LHCN-M2 (cell line): Measurements from ENCODE around the gene ARHGAP10. TPM values are rescaled to one million over a fixed set of nuclear protein-coding genes. Genes with fewer than 3 reads are reported as not detected.

Experiments
- DNase-seq: peaks from one replicate; pipeline ENCODE4 v3.0.0-alpha.2; 2012; ENCODE audit warnings: low read depth
- total RNA-seq: library from RNA; depleted of rRNA; stranded (reverse); fragments of >200 nt; gene quantifications from 2 replicates; pipeline ENCODE4 v1.2.3, GENCODE V29; 2014

The ARHGAP10 gene
- total RNA-seq, 1 experiment from 2014 or later: 28.9 TPM

DNA sequence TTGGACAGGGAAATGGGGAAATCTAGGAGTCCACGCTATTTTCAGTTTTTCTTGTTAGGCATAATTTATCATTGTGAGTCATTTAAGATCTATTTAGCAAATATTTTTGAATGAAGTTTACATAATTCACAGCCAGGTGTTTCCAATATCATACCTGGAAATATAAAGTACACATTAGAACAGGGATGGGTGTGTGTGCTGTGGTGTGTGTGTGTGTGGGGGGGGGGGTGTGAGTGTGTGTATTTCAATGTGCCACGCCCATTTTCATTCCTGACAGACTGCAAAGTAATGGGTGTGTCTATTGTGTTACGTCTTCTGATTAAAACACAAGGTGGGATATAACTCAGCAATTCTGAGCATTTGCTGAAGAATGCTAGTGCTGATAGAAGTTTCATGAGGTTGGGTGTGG, 33.2 kb downstream of the ARHGAP10 start:
- no peak for DNase-seq

DNA sequence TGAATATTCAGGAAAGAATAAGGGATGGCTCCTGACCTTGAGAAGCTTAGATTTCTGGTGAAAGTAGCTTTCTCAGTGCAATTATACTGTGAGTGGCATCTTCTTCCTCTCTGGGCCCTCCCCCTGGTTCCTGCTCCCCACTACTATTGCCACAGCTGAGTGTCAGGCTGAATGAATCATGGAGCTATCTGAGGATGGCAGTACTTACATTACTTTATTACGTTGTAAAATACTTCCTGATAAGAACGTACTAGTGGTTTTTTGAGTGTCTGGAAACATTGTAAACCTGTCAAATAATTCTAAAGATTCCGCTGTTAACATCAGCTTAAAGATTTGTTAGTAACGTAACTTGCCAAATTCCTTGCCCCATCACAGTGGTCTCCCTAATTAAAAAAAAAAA, 36.2 kb downstream of the ARHGAP10 start:
- DNase-seq: peak; percentile 80

DNA sequence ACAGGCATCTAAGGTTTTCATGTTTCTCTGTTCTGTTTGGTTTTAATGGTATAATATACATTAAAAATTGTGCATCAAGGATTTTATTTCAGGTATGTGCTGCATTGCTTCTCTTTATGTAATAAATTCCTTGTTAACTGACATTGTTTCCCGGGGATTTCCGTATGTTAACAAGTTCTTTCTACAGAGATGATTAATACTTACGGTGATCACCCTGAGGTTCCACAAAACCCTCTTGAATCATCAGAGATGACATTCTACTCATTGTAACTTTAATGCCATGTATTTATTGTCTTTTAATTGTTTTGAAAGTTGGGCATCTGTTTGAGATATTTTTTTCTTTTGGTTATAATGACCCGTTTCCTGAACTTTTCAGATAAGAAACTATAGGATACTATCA, 37.5 kb downstream of the ARHGAP10 start:
- DNase-seq: no peak

DNA sequence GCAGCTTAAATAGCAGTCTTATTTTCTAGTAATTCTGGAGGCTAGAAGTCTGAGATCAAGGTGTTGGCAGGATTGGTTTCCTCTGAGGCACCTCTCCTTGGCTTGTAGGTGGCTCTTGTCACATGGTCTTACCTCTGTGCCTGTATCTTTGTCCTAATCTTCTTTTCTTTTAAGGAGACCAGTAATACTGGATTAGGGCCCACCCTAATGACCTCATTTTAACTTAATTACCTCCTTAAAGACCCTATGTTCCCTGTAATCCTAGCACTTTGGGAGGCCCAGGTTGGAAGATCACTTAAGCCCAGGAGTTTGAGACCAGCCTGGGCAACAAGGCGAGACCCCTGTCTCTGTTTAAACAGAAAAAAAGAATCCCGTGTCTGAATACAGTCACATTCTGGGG, 38.9 kb downstream of the ARHGAP10 start:
- DNase-seq: no peak

DNA sequence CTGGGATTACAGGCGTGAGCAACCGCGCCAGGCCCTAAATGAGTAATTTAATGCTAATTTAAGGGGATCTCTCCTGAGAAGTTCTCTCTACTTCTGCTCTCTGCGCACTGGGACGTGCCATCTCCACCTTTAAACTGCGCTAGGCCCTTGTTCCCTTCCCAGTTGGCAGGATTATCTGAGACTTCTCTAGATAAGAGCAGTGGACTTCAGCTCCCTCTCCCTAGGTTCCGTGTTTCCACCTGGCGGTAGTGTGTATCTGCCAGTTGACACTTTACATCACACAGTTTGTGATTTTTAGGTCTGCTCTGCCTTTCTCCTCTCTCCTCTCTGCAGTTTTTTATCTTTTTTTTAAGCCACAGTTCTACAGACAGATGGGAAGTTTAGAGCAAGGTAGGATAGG, 40.2 kb downstream of the ARHGAP10 start:
- no peak for DNase-seq

DNA sequence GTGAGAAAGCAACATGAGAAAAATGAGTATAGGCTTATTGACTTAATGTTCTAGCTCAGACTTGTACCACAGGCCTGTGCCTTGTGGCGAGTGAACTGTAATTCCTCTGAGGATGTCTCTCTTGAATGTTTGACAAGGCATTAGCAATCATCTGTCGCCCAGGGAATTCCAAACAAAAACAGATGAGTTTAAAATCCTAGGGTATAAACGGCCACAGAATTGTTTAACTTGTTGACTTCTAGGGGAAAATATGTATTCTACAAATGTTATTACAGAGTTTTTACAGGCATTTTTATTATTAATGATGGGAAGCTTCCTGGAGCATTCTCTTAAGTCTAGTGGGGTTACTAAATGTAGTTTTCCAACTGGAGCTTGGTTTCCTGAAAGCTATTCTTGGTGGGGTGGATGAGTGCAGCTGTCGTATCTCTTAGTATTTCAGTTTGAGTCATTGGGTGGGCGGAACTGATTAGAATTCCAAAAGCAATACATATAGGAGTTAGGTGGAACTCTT, 40.6 kb downstream of the ARHGAP10 start:
- peak; percentile 95 for DNase-seq

DNA sequence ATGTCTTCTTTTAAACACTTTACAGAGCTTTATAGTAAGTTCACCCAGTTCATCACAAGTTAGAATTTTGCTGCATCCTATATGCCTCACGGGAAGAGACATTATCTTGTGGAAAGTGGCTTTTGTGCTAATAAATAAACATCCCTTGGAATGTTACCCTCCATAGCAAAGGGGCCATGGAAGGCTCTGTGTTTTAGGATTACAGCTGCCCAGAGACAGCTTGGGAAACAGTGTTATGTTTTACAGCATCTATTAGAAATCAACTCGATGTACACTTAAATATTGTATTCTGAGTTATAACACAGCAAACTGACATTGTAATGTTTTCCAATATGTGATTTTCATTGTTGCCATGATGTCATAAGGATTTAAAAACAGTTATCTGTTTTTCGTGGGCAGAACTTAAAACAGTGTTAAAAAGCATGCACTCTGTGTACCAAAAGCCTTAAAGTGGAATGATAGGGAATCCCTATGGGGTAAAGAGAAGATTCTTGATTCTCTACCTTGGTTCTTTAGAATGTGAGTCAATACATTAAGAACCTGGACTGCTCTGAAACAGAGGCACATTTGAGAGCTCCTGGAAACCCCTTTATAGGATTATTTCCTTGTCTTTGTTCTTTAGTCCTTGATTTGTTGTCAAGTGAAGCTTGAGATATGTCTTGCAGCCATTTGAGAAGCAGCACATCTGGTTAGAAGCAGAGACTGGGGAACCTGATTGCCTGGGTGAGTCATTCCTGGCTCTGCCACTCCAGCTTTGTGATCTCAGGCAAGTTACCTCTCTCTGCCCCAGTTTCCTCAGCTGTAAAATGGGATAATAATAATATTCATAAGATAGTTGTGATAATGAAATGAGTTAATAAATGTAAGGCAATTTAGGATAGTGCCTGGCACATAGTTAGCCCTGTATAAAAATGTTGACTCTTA, 41.6 kb downstream of the ARHGAP10 start:
- DNase-seq: peak; percentile 76

DNA sequence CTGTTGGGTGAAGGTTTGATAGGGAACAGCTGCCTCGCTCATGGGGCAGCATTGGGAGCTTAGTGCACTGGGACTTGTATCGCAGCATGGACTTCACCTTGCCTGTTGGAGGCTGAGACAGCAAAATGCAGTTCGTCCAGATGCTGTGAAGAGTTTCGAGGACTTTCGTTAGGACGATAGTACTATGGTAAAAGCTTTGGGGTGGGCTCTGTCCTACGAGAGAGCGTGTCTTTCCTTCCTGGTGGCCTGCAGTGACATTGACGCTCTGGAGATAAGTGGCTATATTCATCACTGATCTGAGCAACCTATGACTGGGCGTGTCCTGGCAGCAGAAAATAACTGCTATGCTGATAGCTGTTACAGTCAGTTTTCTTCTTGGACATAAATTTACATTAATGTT, 44.8 kb downstream of the ARHGAP10 start:
- no peak for DNase-seq

DNA sequence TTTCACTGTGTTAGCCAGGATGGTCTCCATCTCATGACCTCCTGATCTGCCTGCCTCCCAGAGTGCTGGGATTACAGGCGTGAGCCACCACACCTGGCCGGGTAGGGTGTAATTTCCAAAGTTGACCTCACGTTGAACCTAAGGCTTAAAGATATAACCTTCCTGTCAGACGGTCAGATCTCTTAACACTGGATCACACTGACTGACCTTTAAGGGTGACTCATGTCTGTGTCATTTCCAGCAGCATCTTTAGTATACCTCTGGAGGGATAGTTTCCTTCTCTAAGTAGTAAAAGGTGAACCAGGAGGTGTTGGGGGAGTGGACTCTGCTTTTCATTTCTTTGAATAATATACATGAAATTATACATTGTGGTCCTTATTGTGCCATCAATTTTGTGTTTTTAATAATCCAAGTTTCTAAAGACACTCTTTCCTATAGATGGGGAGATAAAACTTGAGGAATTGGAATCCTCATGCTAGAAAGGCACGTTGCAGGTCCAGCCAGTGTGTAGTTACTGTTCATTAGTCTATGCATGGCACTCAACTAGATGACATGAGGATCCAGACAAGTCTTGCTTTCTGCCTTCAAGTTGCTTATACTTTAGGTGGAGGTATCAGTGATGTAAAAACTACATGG, 45.7 kb downstream of the ARHGAP10 start:
- peak; percentile 56 for DNase-seq

DNA sequence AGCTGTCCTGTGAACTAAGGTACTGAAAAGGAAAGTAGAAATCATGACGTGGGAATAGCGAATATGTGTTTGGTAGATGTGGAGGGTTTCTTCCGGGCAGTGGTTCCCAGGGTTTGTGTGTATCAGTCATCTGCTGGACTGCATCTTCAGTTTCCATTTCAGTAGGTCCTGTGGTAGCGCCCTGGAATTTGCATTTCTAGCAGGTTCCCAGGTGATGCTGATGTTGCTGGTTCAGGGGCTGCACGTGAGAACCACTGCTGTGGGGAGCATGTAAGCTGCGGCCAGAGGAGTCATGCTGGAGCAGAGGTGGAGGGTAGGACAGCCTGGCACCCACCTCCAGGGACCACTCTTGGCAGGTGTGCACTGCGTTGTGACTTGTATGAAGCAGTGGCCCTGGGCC, 47.1 kb downstream of the ARHGAP10 start:
- DNase-seq: no peak

DNA sequence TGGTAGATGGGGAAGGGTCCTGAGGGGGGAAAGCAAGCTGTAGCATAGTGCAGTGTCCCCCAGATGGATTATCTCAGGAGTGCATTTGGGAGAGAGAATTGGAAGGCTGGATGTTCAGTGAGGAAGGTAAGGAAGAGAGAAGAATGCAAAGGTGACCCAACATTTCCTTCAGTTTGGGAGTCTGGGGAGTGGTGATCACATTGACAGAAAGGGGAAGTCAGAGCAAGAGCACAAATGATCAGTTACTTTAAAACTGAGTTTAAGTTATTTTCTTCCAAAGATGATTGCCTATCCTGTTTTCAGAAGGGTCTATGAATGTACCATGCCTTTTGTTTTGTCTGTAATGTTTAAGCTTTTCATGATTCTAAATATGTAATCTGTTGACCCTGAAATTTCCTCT, 47.6 kb downstream of the ARHGAP10 start:
- no peak for DNase-seq

DNA sequence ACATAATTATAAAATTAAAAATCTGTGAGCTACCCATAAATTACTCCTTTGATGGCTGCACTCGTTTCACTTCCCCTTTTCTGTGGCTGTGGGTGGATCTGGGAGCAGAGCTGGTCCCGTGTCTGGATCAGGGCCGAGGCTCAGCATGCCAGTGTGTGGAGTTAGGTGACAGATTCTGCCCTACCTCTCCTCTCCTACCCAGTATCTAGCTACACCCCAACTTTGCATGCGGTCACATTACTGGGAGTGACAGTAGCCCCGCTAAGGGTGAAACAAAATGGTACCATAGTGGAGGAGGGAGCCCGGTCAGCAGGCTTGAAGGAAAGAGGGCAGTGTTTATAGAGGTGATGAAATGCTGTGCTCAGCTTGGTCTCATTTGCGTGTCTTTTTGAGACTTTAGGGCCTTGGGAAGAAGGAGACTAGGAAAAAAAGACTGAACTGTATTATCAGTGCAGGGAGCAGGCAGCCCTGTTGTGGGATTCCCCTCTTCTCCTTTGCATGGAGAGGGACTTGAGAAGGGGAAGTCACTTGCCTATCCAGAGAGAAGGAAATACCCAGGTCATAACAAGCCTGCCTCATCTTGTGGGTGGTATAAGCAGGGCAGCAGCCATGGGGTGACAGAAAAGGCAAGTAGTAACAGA, 48.4 kb downstream of the ARHGAP10 start:
- no peak for DNase-seq

DNA sequence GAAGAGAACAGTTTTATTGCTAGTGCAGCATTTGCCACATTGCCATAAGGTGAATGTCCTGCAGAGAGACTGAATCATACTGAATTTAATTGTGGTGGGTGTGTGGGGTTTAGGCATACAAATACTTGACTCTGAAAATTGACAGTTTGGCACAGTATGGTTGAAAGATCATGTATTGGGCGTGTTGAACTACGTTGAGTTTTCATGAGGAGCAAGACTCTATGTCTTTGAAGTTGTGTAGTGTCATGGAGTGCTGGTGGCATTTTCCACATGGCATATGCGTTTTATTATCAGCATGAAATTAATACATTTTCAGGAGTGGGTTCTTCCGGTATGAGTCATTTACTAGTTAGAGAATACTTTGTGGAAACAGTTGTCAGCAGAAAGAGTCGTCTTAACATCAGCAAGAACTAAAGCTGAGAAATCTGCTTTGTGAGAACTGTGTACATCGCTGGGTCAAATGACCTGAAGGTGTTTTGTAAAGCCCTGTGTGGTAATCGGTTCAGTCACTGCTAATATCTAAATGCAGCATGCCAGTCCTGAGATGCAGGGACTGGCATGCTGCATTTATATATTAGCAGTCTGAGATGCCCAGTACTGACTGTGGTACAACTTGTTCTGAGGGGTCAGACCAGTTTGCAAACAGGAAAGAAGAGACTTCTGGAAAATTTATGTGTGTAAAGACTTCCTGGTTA, 50.3 kb downstream of the ARHGAP10 start:
- DNase-seq: peak; percentile 67

DNA sequence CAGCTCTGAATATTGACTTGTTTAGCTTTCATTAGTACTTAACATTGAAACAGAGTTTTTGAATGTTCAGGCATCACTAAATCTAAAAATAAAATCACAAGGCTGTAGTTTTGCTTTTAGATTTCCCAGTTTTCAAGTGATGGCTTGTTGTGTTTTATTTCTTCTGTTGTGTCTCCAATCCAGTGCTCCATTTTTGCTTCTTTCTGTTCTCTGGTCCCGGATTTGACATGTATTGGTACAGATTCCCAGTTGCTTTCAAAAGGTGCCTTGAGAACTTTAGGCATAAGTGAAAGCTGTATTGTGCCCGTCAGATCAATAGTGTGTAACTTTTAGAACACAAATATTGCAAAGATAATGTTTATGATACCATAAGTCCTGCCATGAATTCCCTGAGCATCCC, 53.2 kb downstream of the ARHGAP10 start:
- DNase-seq: no peak

DNA sequence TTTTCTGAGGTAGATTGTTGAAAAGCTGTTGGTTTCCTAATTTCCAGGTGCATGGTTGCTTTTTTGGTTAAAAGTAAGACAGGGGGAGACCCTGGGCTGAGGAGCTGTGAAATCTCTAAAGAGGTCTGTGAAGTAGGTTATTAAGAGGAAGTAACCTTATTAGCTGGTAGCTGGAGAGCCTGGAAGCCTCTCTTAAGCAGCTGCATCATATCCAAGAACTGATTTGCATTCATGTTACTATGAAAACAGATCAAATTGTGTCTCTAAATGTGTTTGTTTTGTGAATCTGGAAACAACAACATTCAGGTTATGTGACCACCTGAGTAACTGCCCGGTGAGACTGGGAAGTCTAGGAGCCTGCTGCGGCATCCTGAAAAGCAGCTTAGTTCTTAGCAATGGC, 54.1 kb downstream of the ARHGAP10 start:
- DNase-seq: peak; percentile 29

DNA sequence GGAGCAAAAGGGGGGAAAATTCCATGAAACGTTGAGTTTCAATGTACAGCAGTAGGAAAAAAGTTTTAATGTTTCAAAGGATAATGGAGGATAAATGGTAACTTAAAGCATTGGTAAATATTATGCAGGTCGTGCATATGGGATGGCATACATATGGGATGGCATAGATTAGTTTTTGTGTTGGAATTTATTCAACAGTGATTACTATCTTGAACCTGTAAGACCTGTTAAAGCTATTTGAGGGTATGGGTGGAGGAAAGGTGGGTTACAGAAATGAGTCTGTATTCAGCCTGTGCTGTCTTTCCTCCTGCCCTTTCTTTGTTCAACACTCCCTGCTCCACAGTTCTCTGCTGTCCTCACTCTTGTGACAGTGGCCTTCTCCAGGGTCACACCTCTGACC, 54.6 kb downstream of the ARHGAP10 start:
- DNase-seq: no peak

DNA sequence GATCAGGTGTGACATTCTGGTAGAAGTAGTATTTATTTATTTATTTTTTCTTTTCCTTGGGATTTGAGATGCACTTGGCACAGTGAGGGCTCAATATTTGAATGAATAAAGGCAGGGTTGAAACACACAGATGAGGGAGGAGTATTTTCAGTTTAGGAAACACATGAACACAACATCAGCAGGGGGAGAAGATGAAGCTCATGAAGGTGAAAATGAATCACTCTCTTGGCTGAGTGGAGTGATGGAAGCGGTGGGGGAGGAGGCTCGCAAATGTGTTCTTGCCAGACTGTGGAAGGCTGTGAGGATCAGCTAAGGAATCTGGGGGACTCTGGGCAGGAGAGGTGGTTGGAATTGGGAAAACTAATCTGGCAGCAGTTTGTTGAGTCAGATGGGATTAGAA, 55.3 kb downstream of the ARHGAP10 start:
- DNase-seq: peak; percentile 72

DNA sequence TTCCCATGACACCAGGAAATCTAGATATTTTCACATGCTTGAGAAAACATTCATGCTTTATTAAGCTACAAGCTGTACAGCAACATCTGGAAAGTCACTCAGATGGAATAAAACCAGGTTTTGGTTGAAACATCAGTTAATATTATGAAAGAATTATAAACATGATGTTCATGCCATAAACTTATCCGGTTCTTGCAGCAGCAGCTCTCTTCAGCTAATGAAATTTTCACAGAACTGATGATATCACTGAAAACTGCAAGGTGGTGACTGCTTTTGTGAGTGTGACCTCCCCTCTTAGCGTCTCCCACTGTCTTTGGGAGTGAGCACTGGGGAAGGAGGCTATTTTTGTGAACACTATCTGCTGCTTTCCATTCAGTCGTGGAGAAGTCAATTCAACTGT, 56.9 kb downstream of the ARHGAP10 start:
- no peak for DNase-seq

DNA sequence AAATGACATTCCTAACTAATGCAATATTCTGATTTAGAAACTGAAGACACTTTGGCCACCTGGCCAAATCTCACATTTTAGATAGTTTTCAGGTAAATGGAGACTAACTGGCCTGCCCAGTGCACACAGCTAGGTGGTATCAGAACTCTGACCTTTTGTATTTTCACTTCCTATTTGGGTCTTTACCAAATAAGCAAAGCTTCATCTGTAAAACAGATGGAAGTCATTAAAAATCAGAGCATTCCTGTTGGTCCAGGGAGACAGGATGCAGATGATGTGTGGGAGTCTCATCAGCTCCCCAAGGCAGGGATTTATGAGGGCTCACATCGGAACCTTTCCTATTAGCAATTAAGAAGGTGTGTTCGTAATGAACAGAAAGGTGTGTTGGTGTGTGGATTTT, 57.7 kb downstream of the ARHGAP10 start:
- no peak for DNase-seq

DNA sequence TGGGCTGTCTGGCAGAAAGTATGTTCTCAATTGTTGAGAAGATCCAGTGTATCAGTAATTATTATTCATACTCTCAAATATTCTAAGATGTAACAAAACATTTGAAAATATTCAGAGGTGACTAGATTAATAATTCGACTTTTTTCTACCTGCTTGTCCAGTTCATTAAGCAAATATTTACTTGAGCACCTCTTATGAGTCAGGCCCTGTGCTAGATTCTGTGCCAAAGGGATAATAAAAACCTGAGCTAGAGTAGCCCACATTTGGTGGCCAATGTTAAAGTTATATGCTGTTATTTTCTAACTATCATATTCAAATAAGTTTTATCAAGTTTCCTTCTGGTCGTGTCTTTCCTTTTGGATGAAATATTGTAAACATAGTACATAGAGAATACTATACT, 58.5 kb downstream of the ARHGAP10 start:
- DNase-seq: no peak

DNA sequence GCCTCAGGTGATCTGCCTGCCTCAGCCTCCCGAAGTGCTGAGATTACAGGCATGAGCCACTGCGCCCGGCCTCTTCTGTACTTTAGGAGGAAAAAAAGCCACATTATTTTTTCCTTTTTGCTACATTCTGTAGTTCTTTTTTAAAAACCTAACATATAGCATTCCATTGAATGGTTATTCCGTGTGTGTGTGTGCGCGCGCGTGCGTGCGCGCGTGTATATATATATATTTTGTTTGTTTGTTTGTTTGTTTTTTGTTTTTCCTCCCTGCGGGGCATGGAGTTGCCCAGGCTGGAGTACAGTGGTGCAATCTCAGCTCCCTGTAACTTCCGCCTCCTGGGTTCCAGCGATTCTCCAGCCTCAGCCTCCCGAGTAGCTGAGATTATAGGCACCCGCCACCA, 59.5 kb downstream of the ARHGAP10 start:
- no peak for DNase-seq

DNA sequence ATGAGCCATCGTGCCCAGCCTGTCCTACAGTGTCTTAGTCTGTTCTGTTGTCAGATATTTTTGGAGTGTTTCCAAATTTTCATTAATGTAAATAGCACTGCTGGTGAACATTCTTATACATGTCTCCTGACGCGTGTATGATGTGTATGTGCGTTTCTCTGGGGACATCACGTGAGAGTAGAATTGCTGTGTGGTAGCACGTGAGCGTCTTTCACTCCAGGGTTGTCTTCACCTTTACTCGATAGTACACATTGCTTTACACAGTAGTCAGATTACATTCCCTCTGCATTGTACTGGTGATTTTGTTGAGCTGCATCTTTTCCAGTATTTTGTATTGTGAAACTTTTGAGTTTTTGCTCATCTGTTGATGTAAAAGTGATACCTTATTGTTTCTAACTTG, 60.0 kb downstream of the ARHGAP10 start:
- DNase-seq: no peak
